HepG2 (cell line): ENCODE results near the gene LIPT2. TPM values are rescaled to one million over a fixed set of nuclear protein-coding genes. Genes with fewer than 3 reads are reported as not detected.

Source experiments
- EEA1 ChIP-seq: sonication (generic); formaldehyde crosslinking; IDR thresholded peaks from 2 replicates; pipeline ENCODE4 v1.5.1; 2020; ENCODE audit warnings: mild to moderate bottlenecking, missing genetic modification reagents, borderline replicate concordance
- ELF3 ChIP-seq: IDR thresholded peaks from 2 replicates; pipeline ENCODE4 v1.6.1; 2016; ENCODE audit warnings: missing genetic modification reagents, missing compliant biosample characterization
- GABPB1 ChIP-seq: IDR thresholded peaks from 2 replicates; pipeline ENCODE4 v1.6.1; 2016; ENCODE audit warnings: mild to moderate bottlenecking, missing genetic modification reagents, moderate library complexity, missing compliant biosample characterization
- PHF8 ChIP-seq: sonication (generic); formaldehyde crosslinking; IDR thresholded peaks from 2 replicates; pipeline ENCODE4 v1.5.0; 2020; ENCODE audit warnings: missing genetic modification reagents
- ZBTB26 ChIP-seq: IDR thresholded peaks from 2 replicates; pipeline ENCODE4 v1.6.1; 2016; ENCODE audit warnings: missing compliant biosample characterization, missing genetic modification reagents, borderline replicate concordance
- ZFYVE20 ChIP-seq: sonication (generic); formaldehyde crosslinking; IDR thresholded peaks from 2 replicates; pipeline ENCODE4 v1.8.0; 2023; ENCODE audit warnings: low read depth, mild to moderate bottlenecking, moderate library complexity, missing genetic modification reagents, borderline replicate concordance
- ZKSCAN1 ChIP-seq: fragments of 150-350 bp; IDR thresholded peaks from 2 replicates; pipeline ENCODE4 v1.6.1; 2014; ENCODE audit warnings: low read length
- ZNF10 ChIP-seq: sonication (generic); formaldehyde crosslinking; IDR thresholded peaks from 2 replicates; pipeline ENCODE4 v1.4.0; 2020; ENCODE audit warnings: mild to moderate bottlenecking, low read depth, missing genetic modification reagents, borderline replicate concordance
- ZNF331 ChIP-seq: sonication (generic); formaldehyde crosslinking; IDR thresholded peaks from 2 replicates; pipeline ENCODE4 v1.4.0; 2020; ENCODE audit warnings: missing genetic modification reagents
- ZNF451 ChIP-seq: sonication (generic); formaldehyde crosslinking; IDR thresholded peaks from 2 replicates; pipeline ENCODE4 v1.5.0; 2020; ENCODE audit warnings: mild to moderate bottlenecking, missing genetic modification reagents
- ZNF484 ChIP-seq: sonication (generic); formaldehyde crosslinking; IDR thresholded peaks from 2 replicates; pipeline ENCODE4 v1.5.1; 2020; ENCODE audit warnings: mild to moderate bottlenecking, low read depth, missing genetic modification reagents, borderline replicate concordance
- ZNF496 ChIP-seq: sonication (generic); formaldehyde crosslinking; IDR thresholded peaks from 2 replicates; pipeline ENCODE4 v1.8.1; 2023; ENCODE audit warnings: mild to moderate bottlenecking, moderate library complexity, missing genetic modification reagents; ENCODE audit not compliant: insufficient replicate concordance
- ZNF558 ChIP-seq: sonication (generic); formaldehyde crosslinking; IDR thresholded peaks from 2 replicates; pipeline ENCODE4 v1.9.0; 2022; ENCODE audit warnings: mild to moderate bottlenecking, missing genetic modification reagents, borderline replicate concordance
- ZNF644 ChIP-seq: IDR thresholded peaks from 2 replicates; pipeline ENCODE4 v1.6.1; 2016; ENCODE audit warnings: low read depth
- ZNF83 ChIP-seq: sonication (generic); formaldehyde crosslinking; IDR thresholded peaks from 2 replicates; pipeline ENCODE4 v1.4.0; 2020; ENCODE audit warnings: missing genetic modification reagents, mild to moderate bottlenecking, borderline replicate concordance
- ZZZ3 ChIP-seq: sonication (generic); formaldehyde crosslinking; IDR thresholded peaks from 2 replicates; pipeline ENCODE4 v1.4.0; 2020; ENCODE audit warnings: missing genetic modification reagents, mild to moderate bottlenecking, borderline replicate concordance
- polyA plus RNA-seq, 8 experiments: library from polyadenylated mRNA; depleted of rRNA in 3 of 8; stranded (reverse) in 7 of 8; unstranded in 1 of 8; fragments of >200 nt; fragmentation: Illumina TruSeq in 4 of 8; extraction: Trizol in 4 of 8; gene quantifications; 2 replicates each; pipeline versions ENCODE4 v1.2.1 to v1.2.3, GENCODE V29; 2011 to 2016; ENCODE audit warnings: low read depth in 4 of 8, missing spikeins in 1 of 8, mixed read lengths in 1 of 8; ENCODE audit not compliant: insufficient read depth in 1 of 8
- total RNA-seq, 5 experiments: library from RNA; depleted of rRNA; stranded (reverse); fragments of >200 nt; fragmentation: Illumina TruSeq; extraction: Trizol; gene quantifications; 2 replicates each; pipeline ENCODE4 v1.2.3, GENCODE V29; 2016; ENCODE audit warnings: low read depth in 1 of 5
- TF ChIP-seq, protein P1 (sequence below), 2 experiments: sonication (generic) in 1 of 2; formaldehyde crosslinking in 1 of 2; IDR thresholded peaks; 2 replicates each; pipeline versions ENCODE4 v1.4.0 to v1.6.1; 2018 to 2020; ENCODE audit warnings: missing genetic modification reagents in 2 of 2, borderline replicate concordance in 1 of 2, low read depth in 1 of 2, mild to moderate bottlenecking in 1 of 2, missing biosample characterization in 1 of 2
- TF ChIP-seq, protein P2 (sequence below): sonication (generic); formaldehyde crosslinking; IDR thresholded peaks from 2 replicates; pipeline ENCODE4 v1.5.0; 2020; ENCODE audit warnings: mild to moderate bottlenecking, missing genetic modification reagents
- TF ChIP-seq, protein P3 (sequence below): sonication (generic); formaldehyde crosslinking; IDR thresholded peaks from 2 replicates; pipeline ENCODE4 v1.4.0; 2020; ENCODE audit warnings: missing genetic modification reagents

The LIPT2 gene
- total and polyA plus RNA-seq, 2 of the 13 experiments (the other 11 are each of a cell fraction or from before 2014, with no cell fraction given), result 3.0 to 5.6 TPM

DNA sequence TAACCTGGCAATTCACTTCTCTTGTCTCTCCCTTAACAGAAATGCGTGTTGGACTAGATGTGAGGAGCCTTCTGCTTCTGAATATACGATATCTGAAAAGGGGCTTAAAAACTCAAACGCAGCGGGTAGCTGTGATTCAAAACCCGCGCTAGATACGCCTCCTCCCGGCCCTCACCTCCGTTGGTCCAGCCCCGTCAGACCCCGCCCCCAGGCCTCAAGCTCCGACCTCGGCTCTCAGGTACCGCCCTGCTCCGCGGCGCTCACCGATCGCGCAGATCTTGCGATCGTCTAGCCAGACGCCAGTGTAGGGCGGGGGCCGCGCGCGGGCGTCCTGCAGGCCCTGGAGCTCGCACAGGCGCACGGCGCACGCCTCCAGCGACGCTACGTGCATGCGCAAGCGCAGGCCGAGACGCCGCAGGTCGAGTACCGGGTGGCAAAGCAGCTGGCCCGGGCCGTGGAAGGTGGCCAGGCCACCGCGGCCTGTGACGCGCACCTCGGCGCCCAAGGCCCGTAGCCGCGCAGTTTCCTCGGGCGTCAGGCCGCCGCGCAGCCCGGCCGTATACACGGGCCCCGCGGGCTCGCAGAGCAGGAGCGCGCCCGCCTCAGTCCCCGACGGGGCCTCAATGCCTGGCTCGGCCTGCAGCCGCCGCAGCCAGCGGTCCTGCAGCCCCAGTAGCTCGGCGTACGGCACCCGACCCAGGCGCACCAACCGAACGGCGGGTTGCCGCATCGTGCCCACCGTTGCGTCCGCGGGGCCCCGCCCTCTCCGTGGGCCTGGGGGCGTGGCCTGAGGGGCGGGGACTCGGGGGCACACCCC lies at the start of gene LIPT2 (continued):
- TF ChIP-seq, protein P1, sequence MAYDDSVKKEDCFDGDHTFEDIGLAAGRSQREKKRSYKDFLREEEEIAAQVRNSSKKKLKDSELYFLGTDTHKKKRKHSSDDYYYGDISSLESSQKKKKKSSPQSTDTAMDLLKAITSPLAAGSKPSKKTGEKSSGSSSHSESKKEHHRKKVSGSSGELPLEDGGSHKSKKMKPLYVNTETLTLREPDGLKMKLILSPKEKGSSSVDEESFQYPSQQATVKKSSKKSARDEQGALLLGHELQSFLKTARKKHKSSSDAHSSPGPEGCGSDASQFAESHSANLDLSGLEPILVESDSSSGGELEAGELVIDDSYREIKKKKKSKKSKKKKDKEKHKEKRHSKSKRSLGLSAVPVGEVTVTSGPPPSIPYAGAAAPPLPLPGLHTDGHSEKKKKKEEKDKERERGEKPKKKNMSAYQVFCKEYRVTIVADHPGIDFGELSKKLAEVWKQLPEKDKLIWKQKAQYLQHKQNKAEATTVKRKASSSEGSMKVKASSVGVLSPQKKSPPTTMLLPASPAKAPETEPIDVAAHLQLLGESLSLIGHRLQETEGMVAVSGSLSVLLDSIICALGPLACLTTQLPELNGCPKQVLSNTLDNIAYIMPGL (CRISPR knock-in tag; IDR thresholded peaks at IDR 0.05; ENCODE audit: borderline replicate concordance in 1 of 2, low read depth in 1 of 2), result peak; percentile 14 to 70; a peak in 3 of 4 replicates
- TF ChIP-seq ZFYVE20 (CRISPR knock-in tag) (peak; percentile 64; the same call in 1 of the 2 replicates), ZNF83 (peak; percentile 89), ZZZ3 (CRISPR knock-in tag) (0 out of 2 replicates have a peak, but pooled peaks have one; percentile 74), ZNF10 (no peak), ZKSCAN1 (no peak), ZBTB26 (CRISPR knock-in tag) (no peak), ZNF484 (no peak), ZNF331 (CRISPR knock-in tag) (peak; percentile 63; the same call in 1 of the 2 replicates), ELF3 (CRISPR knock-in tag) (no peak; the same call in none of the 2 replicates), PHF8 (peak; percentile 90), EEA1 (CRISPR knock-in tag) (peak; percentile 92; the same call in 1 of the 2 replicates), ZNF496 (no peak), ZNF558 (CRISPR knock-in tag) (0 out of 2 replicates have a peak, but pooled peaks have one; percentile 20), ZNF644 (CRISPR knock-in tag) (no peak), GABPB1 (CRISPR knock-in tag) (peak; percentile 71; the same call in 1 of the 2 replicates), ZNF451 (CRISPR knock-in tag) (peak; percentile 94; the same call in 1 of the 2 replicates)
- TF ChIP-seq, protein P2, sequence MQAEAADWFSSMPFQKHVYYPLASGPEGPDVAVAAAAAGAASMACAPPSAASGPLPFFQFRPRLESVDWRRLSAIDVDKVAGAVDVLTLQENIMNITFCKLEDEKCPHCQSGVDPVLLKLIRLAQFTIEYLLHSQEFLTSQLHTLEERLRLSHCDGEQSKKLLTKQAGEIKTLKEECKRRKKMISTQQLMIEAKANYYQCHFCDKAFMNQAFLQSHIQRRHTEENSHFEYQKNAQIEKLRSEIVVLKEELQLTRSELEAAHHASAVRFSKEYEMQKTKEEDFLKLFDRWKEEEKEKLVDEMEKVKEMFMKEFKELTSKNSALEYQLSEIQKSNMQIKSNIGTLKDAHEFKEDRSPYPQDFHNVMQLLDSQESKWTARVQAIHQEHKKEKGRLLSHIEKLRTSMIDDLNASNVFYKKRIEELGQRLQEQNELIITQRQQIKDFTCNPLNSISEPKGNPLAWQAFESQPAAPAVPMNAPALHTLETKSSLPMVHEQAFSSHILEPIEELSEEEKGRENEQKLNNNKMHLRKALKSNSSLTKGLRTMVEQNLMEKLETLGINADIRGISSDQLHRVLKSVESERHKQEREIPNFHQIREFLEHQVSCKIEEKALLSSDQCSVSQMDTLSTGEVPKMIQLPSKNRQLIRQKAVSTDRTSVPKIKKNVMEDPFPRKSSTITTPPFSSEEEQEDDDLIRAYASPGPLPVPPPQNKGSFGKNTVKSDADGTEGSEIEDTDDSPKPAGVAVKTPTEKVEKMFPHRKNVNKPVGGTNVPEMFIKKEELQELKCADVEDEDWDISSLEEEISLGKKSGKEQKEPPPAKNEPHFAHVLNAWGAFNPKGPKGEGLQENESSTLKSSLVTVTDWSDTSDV (CRISPR knock-in tag), result peak; percentile 86; the same call in 1 of the 2 replicates
- TF ChIP-seq, protein P3, sequence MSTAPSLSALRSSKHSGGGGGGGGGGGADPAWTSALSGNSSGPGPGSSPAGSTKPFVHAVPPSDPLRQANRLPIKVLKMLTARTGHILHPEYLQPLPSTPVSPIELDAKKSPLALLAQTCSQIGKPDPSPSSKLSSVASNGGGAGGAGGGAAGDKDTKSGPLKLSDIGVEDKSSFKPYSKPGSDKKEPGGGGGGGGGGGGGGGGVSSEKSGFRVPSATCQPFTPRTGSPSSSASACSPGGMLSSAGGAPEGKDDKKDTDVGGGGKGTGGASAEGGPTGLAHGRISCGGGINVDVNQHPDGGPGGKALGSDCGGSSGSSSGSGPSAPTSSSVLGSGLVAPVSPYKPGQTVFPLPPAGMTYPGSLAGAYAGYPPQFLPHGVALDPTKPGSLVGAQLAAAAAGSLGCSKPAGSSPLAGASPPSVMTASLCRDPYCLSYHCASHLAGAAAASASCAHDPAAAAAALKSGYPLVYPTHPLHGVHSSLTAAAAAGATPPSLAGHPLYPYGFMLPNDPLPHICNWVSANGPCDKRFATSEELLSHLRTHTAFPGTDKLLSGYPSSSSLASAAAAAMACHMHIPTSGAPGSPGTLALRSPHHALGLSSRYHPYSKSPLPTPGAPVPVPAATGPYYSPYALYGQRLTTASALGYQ (CRISPR knock-in tag), result no peak; the same call in 1 of the 2 replicates
